Pancreas (tissue), 10 donors: Measurements from ENCODE around the gene LY6G6C. TPM values are rescaled to one million over a fixed set of nuclear protein-coding genes. Genes with fewer than 3 reads are reported as not detected.

Source experiments
- ATAC-seq, 4 donors: fragments of 200-7000 bp; cut with Tn5 transposase; one replicate each; pipeline versions ENCODE4 v1.8.0 to v1.9.1; 2020; ENCODE audit warnings: mild to moderate bottlenecking in 4 of 4, moderate library complexity in 4 of 4
- DNase-seq, 6 donors: peaks; one replicate each; pipeline ENCODE4 v3.0.0-alpha.2; 2020
- FAIRE-seq: peaks from 2 replicates; lab custom pipeline; 2012; peaks lifted over from hg19 to GRCh38; lab: Jason Lieb, UNC
- H3K27ac ChIP-seq, 4 donors: fragments of 200-600 bp; sonication (generic); 1 replicate in 3 of 4; 2 replicates in 1 of 4; pipeline versions ENCODE4 v1.5.0 to v1.8.0; 2020
- H3K27me3 ChIP-seq, 4 donors: fragments of 200-600 bp; one replicate each; pipeline ENCODE4 v1.8.0; 2021
- H3K36me3 ChIP-seq, 3 donors: fragments of 200-600 bp; sonication (generic) in 1 of 3; one replicate each; pipeline versions ENCODE4 v1.5.0 to v1.8.0; 2020 to 2021
- H3K4me1 ChIP-seq, 3 donors: fragments of 200-600 bp; one replicate each; pipeline ENCODE4 v1.8.0; 2021
- H3K4me3 ChIP-seq, 4 donors: fragments of 200-600 bp; sonication (generic) in 2 of 4; one replicate each; pipeline versions ENCODE4 v1.5.0 to v1.8.0; 2020 to 2021
- H3K9me3 ChIP-seq, 4 donors: fragments of 200-600 bp; one replicate each; pipeline ENCODE4 v1.8.0; 2021
- CTCF ChIP-seq, 4 donors: fragments of 200-600 bp; sonication (generic) in 3 of 4; IDR thresholded peaks; one replicate each; pipeline versions ENCODE4 v1.5.0 to v1.8.0; 2021; ENCODE audit warnings: antibody characterized with exemption in 4 of 4
- WGBS, 2 donors: extraction: QIAGEN DNeasy Blood & Tissue Kit; methylation state at CpG; one replicate each; pipeline ENCODE4 v1.1.7; 2013; 5-methylcytosine and 5-hydroxymethylcytosine counted together
- intact Hi-C, 3 donors: fragments of 100-400 bp; cut with DNase I; formaldehyde crosslinking; loops; one replicate each; pipeline versions ENCODE4 v1.11.1 to v1.14.2; 2022
- polyA plus RNA-seq, 2 donors: library from polyadenylated mRNA; stranded (reverse); fragments of 200-250 nt; gene quantifications; one replicate each; pipeline ENCODE4 v1.2.3, GENCODE V29; 2013
- total RNA-seq, 6 donors: library from RNA; stranded (reverse); fragmentation: NEBNext Ultra II Directional in 4 of 6; extraction: Animal tissue kit (Norgen Biotek cat#: 25700) in 4 of 6; gene quantifications; one replicate each; pipeline versions ENCODE4 v1.2.1 to v1.2.4, GENCODE V29; 2021 to 2023
- donor health status: healthy with polysubstance abuse.
- donor health status: DM: no; HTN: no; CAD: no; lungs with moderate emphysema.
- donor health status: DM: no; HTN: no; CAD: no.
- donor health status: control.
- donor health status: control.
- donor health status: Bipolar disorder and iron deficiency.
- donor health status: DM: yes; HTN: yes; CAD: no.
- donor health status: DM: no; HTN: no; CAD: no.
- donor health status: DM: no; HTN: no; CAD: no.
- donor health status: DM: yes; HTN: yes; CAD: no.

Gene LY6G6C
- total and polyA plus RNA-seq, 8 donors: not detected

DNA sequence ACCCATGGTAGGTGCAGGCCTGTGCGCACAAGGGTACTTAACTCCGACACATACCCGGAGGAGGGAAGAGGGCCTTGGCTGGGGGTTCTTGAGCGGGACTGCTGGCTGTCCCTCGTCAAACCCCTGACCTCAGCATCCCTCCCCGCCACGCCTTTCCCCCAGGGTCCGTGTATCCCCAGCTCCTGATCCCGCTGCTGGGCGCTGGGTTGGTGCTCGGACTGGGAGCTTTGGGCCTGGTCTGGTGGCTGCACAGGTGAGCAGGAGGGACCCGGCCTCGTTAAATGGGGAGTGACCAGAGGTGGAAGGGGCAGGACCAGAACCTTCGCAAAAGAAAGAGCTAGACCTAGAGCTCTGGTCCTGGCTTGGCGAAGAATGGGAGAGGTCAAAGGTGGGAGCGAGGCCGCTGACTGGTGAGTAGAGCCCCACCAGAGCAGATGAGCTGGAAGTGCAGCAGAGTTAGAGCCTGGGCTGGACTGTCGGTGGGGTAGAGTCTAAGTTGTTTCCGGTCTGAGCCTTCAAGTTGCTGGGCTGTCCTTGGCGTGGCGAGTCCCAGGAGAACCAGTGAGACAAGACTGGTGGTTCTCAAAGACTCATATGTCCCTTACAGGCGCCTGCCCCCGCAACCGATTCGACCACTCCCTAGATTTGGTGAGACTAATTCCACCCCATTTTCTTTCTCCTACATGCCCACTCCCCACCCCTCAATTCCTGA lies 2.6 kb upstream of the LY6G6C start:
- 80 to 85% methylated on average over 24 to 25 of the region's 25 CpGs for WGBS, 2 donors
- Histone ChIP-seq H3K27ac (no peak overlapping the region), H3K36me3 (no peaks in the 10 kb centered on the region), H3K4me3 (no peak overlapping the region), H3K9me3 (no peaks in the 10 kb centered on the region), H3K27me3 (no peaks in the 10 kb centered on the region), H3K4me1 (no peaks in the 10 kb centered on the region)
- no peak for FAIRE-seq
- DNase-seq: no peak
- TF ChIP-seq CTCF (IDR thresholded peaks at IDR 0.05): no peak
- ATAC-seq: no peak
- intact Hi-C loops: no loop called here

GRCh38 chr6:31723245-31723979 lies 1.9 kb upstream of the LY6G6C start, which contains the start of gene MPIG6B:
Gene MPIG6B, plus strand, starts transcription at chr6:31723373. Its CDS starts 11 bp downstream, at chr6:31723384.
- H3K4me1 ChIP-seq: no peaks in the 10 kb centered on the region
- H3K9me3 ChIP-seq: no peaks in the 10 kb centered on the region
- intact Hi-C loops: no loop called here
- TF ChIP-seq CTCF (IDR thresholded peaks at IDR 0.05): no peak
- FAIRE-seq (no peak), DNase-seq (no peak), ATAC-seq (no peak)
- H3K27me3 ChIP-seq: no peaks in the 10 kb centered on the region
- no peaks in the 10 kb centered on the region for H3K36me3 ChIP-seq
- no peak within 1 kb of the TSS for H3K27ac ChIP-seq
- 72 to 79% methylated on average over 46 of the region's 46 CpGs for WGBS, 2 donors
- no peak within 1 kb of the TSS for H3K4me3 ChIP-seq

- Histone ChIP-seq H3K4me3 (no peak overlapping the region), H3K9me3 (no peaks in the 10 kb centered on the region), H3K27me3 (no peaks in the 10 kb centered on the region), H3K4me1 (no peaks in the 10 kb centered on the region), H3K27ac (no peak overlapping the region), H3K36me3 (no peaks in the 10 kb centered on the region)
- intact Hi-C loops: no loop called here
- no peak for TF ChIP-seq CTCF (IDR thresholded peaks at IDR 0.05)
- no peak for DNase-seq
- FAIRE-seq: no peak
- WGBS, 2 donors: 76 to 78% methylated on average over 3 of the region's 3 CpGs
- no peak for ATAC-seq
Observed at GRCh38 chr6:31722173-31722572, 627 bp upstream of the LY6G6C start.

DNA sequence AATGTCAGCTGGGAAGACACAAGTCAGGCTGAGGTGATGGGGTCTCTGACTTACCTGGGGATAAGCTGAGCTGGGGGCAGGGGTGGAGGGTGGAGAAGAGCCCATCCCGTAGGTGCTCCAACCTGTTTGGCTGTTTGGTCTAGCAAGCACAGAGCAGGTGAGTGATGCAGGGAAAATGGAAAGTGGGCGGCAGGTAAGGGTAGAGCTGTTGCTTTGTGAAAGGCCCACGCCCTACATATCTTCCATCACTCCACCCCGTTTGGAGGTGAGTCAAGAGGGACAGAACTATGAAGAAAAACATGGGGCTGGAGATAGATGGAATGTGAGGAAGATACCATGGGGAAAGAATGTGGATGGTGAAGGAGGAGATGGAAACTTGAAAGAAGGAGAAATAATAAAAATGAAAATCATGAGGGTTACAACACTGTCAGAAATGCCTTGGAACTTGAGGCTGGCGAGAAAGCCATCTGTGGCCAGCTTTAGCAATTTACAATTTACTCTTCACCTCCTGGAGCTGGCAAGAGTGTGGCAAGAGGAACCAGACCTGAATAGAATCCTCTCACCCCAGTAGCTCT lies 1.3 kb downstream of the LY6G6C start:
- Histone ChIP-seq H3K4me3 (no peak overlapping the region), H3K27me3 (no peaks in the 10 kb centered on the region), H3K9me3 (no peaks in the 10 kb centered on the region), H3K27ac (no peak overlapping the region), H3K4me1 (no peaks in the 10 kb centered on the region), H3K36me3 (no peaks in the 10 kb centered on the region)
- ATAC-seq: no peak
- intact Hi-C loops: no loop called here
- WGBS, 2 donors: 73 to 82% methylated on average over 5 of the region's 5 CpGs
- FAIRE-seq: no peak
- TF ChIP-seq CTCF (IDR thresholded peaks at IDR 0.05): no peak
- DNase-seq: no peak
